ENCODE measurements around the gene CENATAC. TPM values are rescaled to one million over a fixed set of nuclear protein-coding genes. Genes with fewer than 3 reads are reported as not detected.

CENATAC gene
- total and polyA plus RNA-seq, 8 donors = 34.5 to 53.0 (median 41.5) TPM

GRCh38 chr11:118956847-118957469 lies 41.0 kb upstream of the CENATAC start:
- Histone ChIP-seq H3K36me3 (no peaks in the 10 kb centered on the region), H3K27me3 (peaks cover 0 to 7% of the 10 kb centered on the region in 2 donors), H3K4me3 (no peak overlapping the region), H3K27ac (no peak overlapping the region), H3K9me3 (no peaks in the 10 kb centered on the region), H3K4me1 (no peaks in the 10 kb centered on the region)
- DNase-seq (peak in 1 of 4 donors; percentile 35), ATAC-seq (no peak)
- peak in 1 of 2 donors; percentile 40 for TF ChIP-seq CTCF (IDR thresholded peaks at IDR 0.05)
- intact Hi-C loops (cut with DNase I) = loop anchor here in 1 of 2 donors (10.0 kb wide), 1 partner anchor 262 kb away; no protein-coding TSS in a partner anchor

- H3K4me1 ChIP-seq = no peaks in the 10 kb centered on the region
- H3K36me3 ChIP-seq = no peaks in the 10 kb centered on the region
- ATAC-seq (no peak), DNase-seq (peak in 1 of 4 donors; percentile 27)
- H3K9me3 ChIP-seq = no peaks in the 10 kb centered on the region
- H3K27me3 ChIP-seq = peaks cover 0 to 7% of the 10 kb centered on the region in 2 donors
- H3K27ac ChIP-seq = no peak overlapping the region
- intact Hi-C loops (cut with DNase I) = loop anchor here in 1 of 2 donors (10.0 kb wide), 1 partner anchor 263 kb away; no protein-coding TSS in a partner anchor
- no peak overlapping the region for H3K4me3 ChIP-seq
- TF ChIP-seq CTCF (IDR thresholded peaks at IDR 0.05) = no peak
These were observed 40.4 kb upstream of the CENATAC start for GRCh38 chr11:118957549-118957948.

GRCh38 chr11:118957968-118958367 lies 40.0 kb upstream of the CENATAC start:
- ATAC-seq = no peak
- Histone ChIP-seq H3K4me1 (no peaks in the 10 kb centered on the region), H3K27ac (no peak overlapping the region), H3K36me3 (no peaks in the 10 kb centered on the region), H3K27me3 (peaks cover 0 to 7% of the 10 kb centered on the region in 2 donors), H3K9me3 (no peaks in the 10 kb centered on the region), H3K4me3 (no peak overlapping the region)
- DNase-seq = peak in 1 of 4 donors; percentile 39
- TF ChIP-seq CTCF (IDR thresholded peaks at IDR 0.05) = no peak
- intact Hi-C loops (cut with DNase I) = loop anchor here in 1 of 2 donors (10.0 kb wide), 1 partner anchor 263 kb away; no protein-coding TSS in a partner anchor

GRCh38 chr11:118958577-118958976 lies 39.4 kb upstream of the CENATAC start:
- Histone ChIP-seq H3K27ac (no peak overlapping the region), H3K9me3 (no peaks in the 10 kb centered on the region), H3K27me3 (peaks cover 0 to 7% of the 10 kb centered on the region in 2 donors), H3K4me1 (no peaks in the 10 kb centered on the region), H3K36me3 (no peaks in the 10 kb centered on the region), H3K4me3 (no peak overlapping the region)
- TF ChIP-seq CTCF (IDR thresholded peaks at IDR 0.05) = no peak
- ATAC-seq = no peak
- intact Hi-C loops (cut with DNase I) = loop anchor here in 1 of 2 donors (10.0 kb wide), 1 partner anchor 264 kb away; no protein-coding TSS in a partner anchor
- DNase-seq = no peak

GRCh38 chr11:118961189-118961588 lies 36.7 kb upstream of the CENATAC start:
- ATAC-seq (no peak), DNase-seq (no peak)
- H3K27ac ChIP-seq = no peak overlapping the region
- H3K9me3 ChIP-seq = no peaks in the 10 kb centered on the region
- intact Hi-C loops (cut with DNase I) = no loop called here
- no peak for TF ChIP-seq CTCF (IDR thresholded peaks at IDR 0.05)
- H3K36me3 ChIP-seq = no peaks in the 10 kb centered on the region
- H3K27me3 ChIP-seq = peaks cover 0 to 2% of the 10 kb centered on the region in 2 donors
- H3K4me1 ChIP-seq = no peaks in the 10 kb centered on the region
- no peak overlapping the region for H3K4me3 ChIP-seq
